T-helper 2 cell (primary cell): ENCODE data around the gene RHCE.
"Not testable (repeated sequence)": the region's sequence is repeated elsewhere in the genome, so short reads cannot be mapped to it uniquely, and the experiment has no call there.

Experiments used
- DNase-seq, 5 experiments: peaks; one replicate each; pipeline versions ENCODE4 v3.0.0 to v3.0.0-alpha.2; 2012 to 2022
- total RNA-seq, 2 donors: gene quantifications; one replicate each; lab custom pipeline; 2026; lab: John Stamatoyannopoulos, UW

Gene RHCE
- 1.6 to 2.0 reads per million in 2 donors for total RNA-seq

GRCh38 chr1:25420715-25421114, at the start of gene RHCE:
Gene RHCE, minus strand, starts transcription at chr1:25420825. Its CDS starts 39 bp downstream, at chr1:25420786.
- not testable (repeated sequence) for DNase-seq

- no peak for DNase-seq
These were observed 48.6 kb upstream of the RHCE start for GRCh38 chr1:25469177-25469576.

GRCh38 chr1:25468033-25468432, 47.4 kb upstream of the RHCE start:
- no peak for DNase-seq

- DNase-seq: no peak
These were observed 47.0 kb upstream of the RHCE start for GRCh38 chr1:25467616-25468015.

- peak in 1 of 5 experiments; percentile 67 for DNase-seq
These were observed 46.6 kb upstream of the RHCE start for GRCh38 chr1:25467193-25467592.

- no peak for DNase-seq
These were observed 42.1 kb upstream of the RHCE start for GRCh38 chr1:25462732-25463131.

- no peak for DNase-seq
These were observed 41.2 kb upstream of the RHCE start for GRCh38 chr1:25461849-25462248.

GRCh38 chr1:25460816-25461215, 40.2 kb upstream of the RHCE start:
- DNase-seq: not testable (repeated sequence)

- DNase-seq: no peak
These were observed 39.4 kb upstream of the RHCE start for GRCh38 chr1:25460020-25460419.

GRCh38 chr1:25458541-25459298, 38.1 kb upstream of the RHCE start:
- no peak for DNase-seq

GRCh38 chr1:25456502-25456901, 35.9 kb upstream of the RHCE start:
- DNase-seq: no peak

- no peak for DNase-seq
These were observed 31.3 kb upstream of the RHCE start for GRCh38 chr1:25451908-25452307.

- no peak for DNase-seq
These were observed 30.3 kb upstream of the RHCE start for GRCh38 chr1:25450891-25451290.

- peak in 1 of 5 experiments; percentile 84 for DNase-seq
These were observed 26.9 kb upstream of the RHCE start for GRCh38 chr1:25447547-25447946.

- DNase-seq: no peak
These were observed 25.4 kb upstream of the RHCE start for GRCh38 chr1:25445993-25446538.

GRCh38 chr1:25444604-25445003, 24.0 kb upstream of the RHCE start:
- DNase-seq: not testable (repeated sequence)

GRCh38 chr1:25443030-25443699, 22.5 kb upstream of the RHCE start:
- no peak for DNase-seq

- no peak for DNase-seq
These were observed 21.6 kb upstream of the RHCE start for GRCh38 chr1:25442178-25442577.

- DNase-seq: no peak
These were observed 18.7 kb upstream of the RHCE start for GRCh38 chr1:25439287-25439686.

GRCh38 chr1:25437672-25438071, 17.0 kb upstream of the RHCE start:
- DNase-seq: no peak

GRCh38 chr1:25435397-25436108, 14.9 kb upstream of the RHCE start:
- DNase-seq: peak in 1 of 5 experiments; percentile 48

- no peak for DNase-seq
These were observed 13.0 kb upstream of the RHCE start for GRCh38 chr1:25433389-25434186.
